Activated CD4-positive, CD25-positive, alpha-beta regulatory T cell treated with anti-CD3 and anti-CD28 coated beads, Interleukin-2, amount 50 U/mL, for 72 hours (primary cell): ENCODE data around the gene PGM5.
A peak's percentile ranks its signal among the peaks of the same experiment; 100 is the strongest.

Source experiments
- DNase-seq: peaks from one replicate; pipeline ENCODE4 v3.0.0; 2021

The PGM5 gene

DNA sequence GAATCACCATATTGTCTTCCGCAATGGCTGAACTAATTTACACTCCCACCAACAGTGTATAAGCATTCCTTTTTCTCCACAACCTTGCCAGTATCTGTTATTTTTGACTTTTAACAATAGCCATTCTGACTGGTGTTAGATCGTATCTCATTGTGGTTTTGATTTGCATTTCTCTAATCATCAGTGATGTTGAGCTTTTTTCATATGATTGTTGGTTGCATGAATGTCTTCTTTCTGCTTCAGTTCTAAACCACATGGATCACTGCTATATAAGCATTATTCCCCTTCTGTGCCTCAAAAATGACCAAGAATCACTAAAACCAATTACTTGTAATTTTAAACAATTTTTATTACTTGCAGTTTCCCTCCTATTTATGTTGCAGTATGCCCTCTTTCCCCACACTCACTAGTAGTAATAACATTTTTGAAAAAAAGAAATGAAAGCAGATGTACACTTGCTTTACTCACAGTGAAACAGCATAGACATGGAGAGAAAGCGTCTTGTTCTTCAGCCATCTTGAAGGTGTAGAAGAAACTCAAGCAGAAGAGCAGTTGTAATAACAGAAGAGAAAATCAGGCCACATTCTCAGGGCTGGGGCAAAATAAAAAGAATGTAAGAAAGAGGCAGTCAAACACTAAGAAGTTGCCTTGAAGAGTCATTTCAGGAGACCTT is 188.8 kb downstream of the PGM5 start:
- DNase-seq: no peak

DNA sequence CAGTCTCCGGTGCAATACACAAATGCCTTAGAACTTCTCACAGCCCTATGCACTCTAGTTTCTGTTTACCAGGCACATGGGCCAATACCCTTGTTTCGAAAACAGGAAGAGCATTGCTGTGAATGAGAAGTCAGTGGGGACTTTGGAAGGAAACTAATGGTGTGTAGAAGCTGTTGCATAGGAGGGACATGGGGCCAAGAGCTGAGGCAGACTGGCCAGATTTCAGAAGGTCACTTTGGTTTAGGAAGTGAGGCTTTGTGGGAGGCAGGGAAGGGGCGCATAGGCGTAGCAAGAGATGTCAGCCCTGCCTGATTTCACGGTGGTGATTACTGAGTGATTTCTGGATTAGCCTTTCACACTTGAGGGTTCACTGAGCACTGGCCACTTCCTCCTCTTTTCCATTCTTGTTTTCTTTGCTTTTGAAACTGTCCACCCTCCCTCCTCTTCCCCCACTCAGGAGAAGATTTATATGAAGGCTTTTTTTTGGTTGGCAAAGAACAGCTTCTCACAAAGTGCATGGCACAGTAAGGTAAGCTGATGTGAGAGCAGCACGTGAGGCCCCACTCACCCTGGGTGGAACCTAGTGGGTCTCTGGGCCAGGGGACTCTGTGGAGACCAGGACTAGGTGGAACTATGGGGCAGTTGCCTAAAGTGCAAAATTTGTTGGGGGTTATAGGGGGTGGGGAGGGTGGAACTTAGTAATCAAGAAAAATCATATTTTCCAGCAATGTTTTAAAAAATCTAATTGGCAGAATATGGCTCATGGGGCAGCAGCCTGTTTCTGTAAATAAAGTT is 190.4 kb downstream of the PGM5 start:
- no peak for DNase-seq

DNA sequence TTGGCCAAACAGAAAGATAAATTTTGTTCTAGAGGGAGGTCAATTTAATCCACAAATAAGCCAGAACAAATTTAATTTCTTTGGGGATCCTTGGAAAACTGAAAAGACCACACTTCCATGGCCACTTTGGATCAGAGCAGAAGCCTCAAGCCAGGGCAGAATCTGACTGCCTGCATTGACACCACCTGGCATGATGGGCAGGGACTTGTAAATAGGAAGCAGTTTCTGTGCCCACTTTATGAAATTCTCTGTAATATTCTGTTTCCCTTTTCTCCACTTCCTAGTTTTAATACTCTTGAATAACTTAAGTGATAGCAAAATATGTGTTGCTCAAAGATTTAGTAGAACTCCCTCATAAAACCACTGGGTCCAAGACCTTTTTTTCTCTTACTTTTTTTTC is 191.0 kb downstream of the PGM5 start:
- no peak for DNase-seq

DNA sequence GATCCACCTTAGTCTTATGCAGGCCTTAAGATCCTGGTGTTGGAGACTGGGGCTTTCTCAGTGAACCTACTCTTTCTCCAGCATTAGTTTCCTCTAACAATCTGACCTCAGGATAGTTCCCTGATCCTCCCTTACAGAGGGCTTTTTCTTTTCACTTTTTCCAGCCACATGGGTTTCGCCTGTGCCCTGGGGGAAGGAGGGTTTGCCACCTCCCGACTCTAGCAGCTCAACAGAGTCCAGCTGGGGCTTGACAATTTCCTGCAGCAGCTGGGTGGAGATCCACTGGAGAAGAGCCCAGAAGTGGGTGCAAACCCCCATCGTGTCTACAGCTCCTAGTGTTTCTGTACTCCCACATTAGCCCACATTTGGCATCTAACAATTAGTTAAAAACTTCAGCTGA is 191.8 kb downstream of the PGM5 start:
- DNase-seq: no peak

DNA sequence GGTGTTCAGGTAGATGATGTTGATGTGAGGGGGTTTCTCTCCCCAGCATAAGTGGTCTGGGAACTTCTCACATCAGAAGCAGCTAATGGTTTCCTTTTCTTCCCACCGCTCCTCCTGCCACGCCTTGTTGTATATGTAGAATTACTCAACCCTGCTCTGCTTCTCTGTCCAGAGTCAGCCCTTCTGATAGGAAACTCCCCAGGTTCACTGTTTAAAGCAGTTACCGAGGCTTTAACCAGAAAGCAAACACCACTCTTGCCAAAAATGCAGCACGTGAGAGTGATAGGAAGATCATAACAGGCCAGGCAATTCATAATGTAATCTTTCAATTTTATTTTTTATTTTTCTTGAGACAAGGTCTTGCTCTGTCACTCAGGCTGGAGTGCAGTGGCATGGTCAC is 194.8 kb downstream of the PGM5 start:
- DNase-seq: no peak

DNA sequence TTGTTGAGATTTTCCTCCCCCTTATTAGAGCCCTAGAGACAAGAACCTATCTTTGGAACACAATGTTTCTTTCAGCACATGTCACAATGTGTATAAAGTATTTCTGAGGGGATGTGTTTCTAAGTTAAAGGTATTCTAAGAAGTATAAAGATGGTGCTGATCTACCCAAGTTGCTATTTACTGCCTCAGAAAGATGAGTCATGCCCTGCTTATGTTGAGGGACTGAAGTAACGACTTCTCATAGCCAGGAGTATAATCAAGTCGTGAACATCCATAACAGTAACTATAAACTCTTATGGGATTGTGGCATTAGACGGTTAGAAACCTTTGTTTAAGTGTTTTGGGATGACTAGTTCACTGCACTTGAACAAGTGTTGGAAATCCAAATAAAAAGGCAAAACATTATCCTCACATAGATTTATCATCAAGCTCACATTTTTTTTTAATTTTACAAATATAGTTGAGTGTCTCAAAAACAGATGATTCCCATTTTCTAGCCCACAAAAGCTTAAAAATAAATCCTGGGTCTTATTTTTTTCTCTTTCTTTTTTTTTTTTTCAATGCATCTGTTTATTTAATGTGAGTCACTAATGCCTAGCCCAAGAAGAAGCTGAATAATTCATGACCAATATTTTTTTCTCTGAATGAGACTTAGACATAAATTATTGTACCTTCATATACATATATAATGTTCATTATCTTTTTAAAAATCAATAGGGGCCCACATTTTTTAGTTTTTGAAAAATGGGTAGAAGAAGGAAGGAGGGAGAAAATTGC is 196.5 kb downstream of the PGM5 start:
- no peak for DNase-seq

DNA sequence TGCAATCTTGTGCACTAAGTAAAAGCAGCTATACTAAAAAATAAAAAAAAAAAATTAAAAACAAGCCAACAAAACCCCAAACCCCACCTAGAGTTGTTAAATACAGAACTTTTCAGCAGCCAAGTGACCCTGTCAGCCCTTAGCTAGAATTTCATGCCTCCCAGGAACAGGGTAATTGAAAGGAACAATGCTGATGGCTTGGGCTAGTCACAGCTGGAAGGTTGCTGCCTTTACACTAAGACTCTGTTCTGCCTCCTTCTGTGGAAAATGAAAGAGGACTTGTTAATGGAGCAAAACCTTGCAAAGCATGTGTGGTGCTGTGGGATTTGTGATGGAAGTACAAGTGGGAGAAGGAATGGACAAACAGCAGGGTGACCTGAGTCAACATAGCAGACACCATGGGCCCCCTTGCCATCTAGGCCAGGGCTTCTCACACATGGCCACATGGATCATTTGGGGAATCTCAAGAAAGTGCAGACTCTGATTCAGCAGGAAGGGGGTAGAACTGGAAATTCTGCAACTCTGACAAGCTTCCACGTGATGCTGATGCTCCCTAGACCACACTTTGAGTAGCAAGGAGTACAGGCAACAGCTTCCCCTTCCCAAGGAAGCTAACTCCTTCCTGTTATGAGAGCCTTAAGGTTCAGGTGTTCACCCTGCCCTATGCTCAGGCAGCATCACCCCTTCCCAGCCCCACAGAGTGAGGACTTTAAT is 199.2 kb downstream of the PGM5 start:
- no peak for DNase-seq

DNA sequence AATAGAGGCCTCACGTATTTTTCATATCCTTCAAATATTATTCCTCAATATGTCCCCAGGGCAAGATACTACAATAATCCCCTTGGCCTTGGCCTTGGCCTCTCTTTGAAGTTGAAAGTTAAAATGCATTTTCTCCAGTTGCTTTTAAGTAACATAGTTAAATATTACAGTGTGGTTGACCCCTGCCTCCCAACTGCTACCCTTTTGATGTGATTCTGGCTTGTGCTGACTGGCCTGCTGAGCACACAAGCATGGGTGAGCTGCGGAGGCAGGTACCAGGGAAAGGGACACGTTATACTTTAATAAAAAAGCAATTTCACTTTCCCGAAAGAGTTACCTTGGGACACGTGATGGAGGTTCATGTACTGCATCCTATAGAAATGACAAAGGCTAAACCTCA is 202.1 kb downstream of the PGM5 start:
- DNase-seq: no peak

DNA sequence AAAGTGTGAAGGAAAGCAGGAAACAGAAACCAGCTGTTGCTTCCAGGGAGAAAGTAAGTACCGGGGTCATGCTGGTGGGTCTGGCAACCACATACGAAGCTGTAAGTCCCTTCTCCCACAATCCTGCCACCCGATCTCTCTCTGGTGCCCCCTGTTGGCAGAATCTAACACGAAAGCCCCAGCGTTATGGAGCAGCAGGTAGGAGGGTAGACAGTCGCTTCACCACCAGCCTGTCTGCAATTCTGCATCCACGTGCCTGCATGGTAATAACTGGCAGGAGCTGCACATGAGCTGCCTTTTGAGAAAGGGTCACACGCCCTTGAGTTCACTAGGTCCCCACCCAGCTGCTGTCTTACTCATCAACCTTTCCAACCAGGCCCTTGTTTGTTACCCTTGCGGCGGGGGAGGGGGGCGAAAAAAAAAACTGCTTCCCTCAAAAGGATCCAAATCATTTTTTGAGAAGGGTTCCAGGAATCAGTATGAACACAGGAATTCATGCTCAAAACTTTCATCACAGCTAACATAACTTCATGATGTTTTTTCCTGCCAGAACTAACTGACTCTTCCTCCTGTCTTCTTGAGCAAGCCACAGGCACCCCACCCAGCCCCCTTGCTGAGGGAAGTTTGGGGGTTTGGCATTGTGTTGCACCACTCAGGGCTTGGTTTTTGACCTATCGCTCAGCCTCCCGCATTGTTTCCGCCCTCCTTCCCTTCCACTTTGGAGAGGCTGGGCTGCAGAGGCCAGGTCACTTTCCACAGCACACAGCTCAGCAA is 203.8 kb downstream of the PGM5 start:
- DNase-seq: peak; percentile 42

DNA sequence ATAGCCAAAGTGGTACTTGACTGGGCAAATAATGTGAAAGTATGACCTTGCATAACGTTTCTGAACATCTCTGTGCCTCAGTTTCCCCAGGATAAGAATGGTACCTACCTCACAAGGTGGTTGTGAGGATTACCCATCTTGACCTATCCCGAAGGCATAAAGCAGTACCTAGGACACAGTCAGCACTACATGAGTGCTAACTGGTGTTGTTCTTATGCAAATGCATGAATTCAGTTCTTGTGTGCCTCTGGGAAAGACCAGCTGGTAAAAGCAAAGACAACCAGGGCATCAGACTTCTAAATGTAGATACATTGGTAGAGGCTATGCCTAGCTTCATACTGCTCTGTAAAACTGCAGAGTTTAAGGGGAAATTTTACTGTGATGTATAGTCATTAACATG is 206.1 kb downstream of the PGM5 start:
- no peak for DNase-seq

DNA sequence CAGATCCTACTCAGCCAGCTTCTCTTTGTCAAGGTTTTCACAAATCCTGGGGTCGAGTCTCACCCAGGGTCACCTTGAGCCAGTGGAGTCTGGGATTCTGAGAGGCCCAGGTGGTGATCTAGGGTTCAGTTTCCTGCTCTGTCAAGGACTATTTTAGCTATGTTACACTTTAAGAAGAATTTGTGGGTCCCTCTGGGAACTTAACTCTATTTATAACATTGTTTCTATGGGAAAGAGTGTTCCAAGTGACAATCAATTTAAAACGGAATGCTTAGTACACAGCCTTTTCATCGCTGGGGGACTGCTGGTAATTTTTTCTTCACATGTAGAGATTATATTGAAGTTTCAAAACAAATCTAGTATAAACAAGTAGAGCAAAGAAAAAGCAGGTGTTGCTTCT is 211.2 kb downstream of the PGM5 start:
- DNase-seq: no peak

DNA sequence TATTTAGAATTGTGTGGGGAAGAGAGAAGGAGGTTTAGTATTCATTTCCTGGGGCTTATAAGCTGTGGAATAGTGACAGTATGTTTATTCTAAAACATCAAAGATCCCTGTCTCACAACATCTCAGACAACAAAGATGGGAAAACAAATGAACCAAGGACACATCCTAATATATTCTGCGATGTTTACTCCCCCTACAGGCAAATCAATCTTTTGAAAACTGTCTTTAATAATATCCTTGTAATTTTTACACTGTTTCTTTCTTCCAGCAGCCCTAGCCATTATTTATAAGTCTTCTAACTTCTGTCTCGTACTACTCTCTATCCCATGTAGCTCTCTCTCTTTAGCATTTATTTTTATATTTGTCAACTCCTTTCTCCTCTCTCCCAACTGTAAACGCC is 217.7 kb downstream of the PGM5 start:
- DNase-seq: no peak

DNA sequence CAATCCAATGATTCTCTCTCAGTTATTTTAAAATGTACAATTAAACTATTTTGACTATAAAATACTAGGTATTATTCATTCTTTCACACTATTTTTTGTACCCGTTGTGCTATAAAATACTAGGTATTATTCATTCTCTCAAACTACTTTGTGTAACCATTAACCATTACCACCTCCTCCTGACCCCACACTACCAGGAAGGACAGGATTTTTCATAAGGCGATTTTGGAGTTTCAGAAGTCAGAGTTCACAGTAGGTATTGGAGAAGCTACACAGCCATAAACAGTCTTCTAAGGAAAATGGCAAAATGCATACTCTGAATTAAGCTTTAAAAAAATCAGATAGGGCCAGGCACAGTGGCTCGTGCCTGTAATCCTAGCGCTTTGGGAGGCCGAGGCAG is 219.4 kb downstream of the PGM5 start:
- DNase-seq: no peak

DNA sequence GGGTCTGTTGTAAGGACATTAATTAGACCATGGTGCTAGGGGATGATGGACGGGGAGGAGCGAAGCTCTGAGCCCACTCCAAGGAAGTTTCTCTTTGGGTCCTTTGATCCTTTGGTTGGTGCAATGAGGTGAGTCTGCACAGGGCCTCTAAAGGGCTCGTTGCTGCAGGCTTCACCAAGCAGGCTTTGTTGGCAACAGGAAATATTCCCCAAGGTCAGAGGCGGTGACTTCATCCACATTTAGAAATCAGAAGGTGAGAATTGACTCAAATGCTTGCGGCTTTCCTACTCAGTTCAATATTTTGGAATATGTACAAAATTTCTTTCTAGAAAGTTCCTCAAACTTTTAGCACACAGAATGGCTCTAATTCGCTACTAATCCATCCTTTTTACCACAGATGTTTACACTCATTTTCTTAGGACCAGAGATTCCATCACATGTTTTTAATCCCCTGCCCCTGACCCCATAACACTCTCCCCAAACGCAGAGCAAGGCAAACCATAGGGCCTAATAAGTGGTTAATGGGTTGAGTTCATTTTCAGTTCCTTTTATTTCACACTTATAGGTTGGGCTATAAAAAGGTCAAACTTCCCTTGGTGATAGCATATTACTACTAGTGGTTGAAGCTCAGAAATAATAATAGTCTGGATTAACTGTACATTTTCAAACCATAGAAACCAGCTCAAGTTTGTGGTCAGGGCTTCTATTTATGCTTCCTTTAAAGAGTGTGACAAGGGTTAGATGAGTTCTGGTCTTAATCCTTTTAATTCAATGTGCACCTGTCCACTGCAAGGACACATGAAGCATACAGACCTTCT is 221.6 kb downstream of the PGM5 start:
- DNase-seq: no peak
